HepG2 (cell line): ENCODE results near the gene DOCK9. TPM values are rescaled to one million over a fixed set of nuclear protein-coding genes. Genes with fewer than 3 reads are reported as not detected.

Experiments used
- ATAC-seq: fragments of 200-7000 bp; cut with Tn5 transposase; 3 replicates; pipeline ENCODE4 v1.9.1; 2020; ENCODE audit warnings: mild to moderate bottlenecking, moderate library complexity
- BruUV-seq: library from RNA; stranded (reverse); fragments of 400-500 nt; replicated peaks from 2 replicates; lab custom pipeline; 2021; lab: Mats Ljungman, UMichigan
- CTCF ChIA-PET: fragments of 300-600 bp; formaldehyde crosslinking; extraction: SDS; loops from one replicate; lab custom pipeline; 2021; ENCODE audit warnings: low total read pairs, inconsistent platforms, low intra/inter-chr PET ratio; lab: Yijun Ruan, JAX
- POLR2A ChIA-PET: fragments of 350-600 bp; sonication (Branson Sonifier 250); formaldehyde crosslinking; loops from one replicate; lab custom pipeline; 2020; ENCODE audit warnings: antibody characterized with exemption, inconsistent platforms; lab: Yijun Ruan, JAX
- DNase-seq: peaks from one replicate; pipeline ENCODE4 v3.0.0-alpha.2; 2015; ENCODE audit warnings: low spot score
- FAIRE-seq: peaks from 3 replicates; lab custom pipeline; 2011; peaks lifted over from hg19 to GRCh38; lab: Jason Lieb, UNC
- H2AFZ ChIP-seq: one replicate; pipeline ENCODE4 v1.6.1; 2011; ENCODE audit warnings: low read length, inconsistent platforms
- H3K27ac ChIP-seq: fragments of 300-600 bp; 3 replicates; pipeline ENCODE4 v1.8.0; 2011; ENCODE audit warnings: mixed run types, mild to moderate bottlenecking, mixed read lengths, low read length, inconsistent platforms; ENCODE audit not compliant: insufficient read depth; ENCODE audit errors: extremely low read length
- H3K27me3 ChIP-seq, 2 experiments: fragments of 200-600 bp in 1 of 2; 2 replicates in 1 of 2; 3 replicates in 1 of 2; pipeline versions ENCODE4 v1.6.0 to v1.8.0; 2011; ENCODE audit warnings: low read length in 2 of 2, mild to moderate bottlenecking in 2 of 2, moderate library complexity in 2 of 2, inconsistent platforms in 1 of 2; ENCODE audit not compliant: insufficient read depth in 2 of 2, control insufficient read depth in 1 of 2
- H3K36me3 ChIP-seq, 2 experiments: fragments of 200-600 bp in 1 of 2; replicated peaks in 1 of 2; 2 replicates in 1 of 2; 3 replicates in 1 of 2; pipeline versions ENCODE4 v1.5.1 to v1.8.0; 2011; ENCODE audit warnings: low read length in 2 of 2, inconsistent platforms in 1 of 2; ENCODE audit not compliant: insufficient read depth in 2 of 2, control insufficient read depth in 1 of 2
- H3K4me1 ChIP-seq: 2 replicates; pipeline ENCODE4 v1.5.1; 2012; ENCODE audit warnings: low read length, inconsistent platforms; ENCODE audit not compliant: insufficient read depth
- H3K4me2 ChIP-seq: 2 replicates; pipeline ENCODE4 v1.6.0; 2011; ENCODE audit warnings: low read depth, low read length, inconsistent platforms
- H3K4me3 ChIP-seq, 3 experiments: fragments of 200-600 bp in 1 of 3; sonication (generic), shearing (Covaris generic) in 1 of 3; replicated peaks in 1 of 3; 2 replicates each; pipeline ENCODE4 v1.5.1; 2011 to 2016; ENCODE audit warnings: low read length in 3 of 3, inconsistent platforms in 2 of 3, low read depth in 2 of 3, mild to moderate bottlenecking in 2 of 3, control low read depth in 1 of 3, mixed read lengths in 1 of 3; ENCODE audit not compliant: insufficient read depth in 1 of 3
- H3K79me2 ChIP-seq: one replicate; pipeline ENCODE4 v1.6.1; 2011; ENCODE audit warnings: low read length, inconsistent platforms; ENCODE audit not compliant: insufficient read depth
- H3K9ac ChIP-seq: 2 replicates; pipeline ENCODE4 v1.6.0; 2011; ENCODE audit warnings: mild to moderate bottlenecking, low read depth, low read length, inconsistent platforms; ENCODE audit not compliant: insufficient read depth
- H3K9me3 ChIP-seq: 2 replicates; pipeline ENCODE4 v1.5.1; 2012; ENCODE audit warnings: mild to moderate bottlenecking, low read length
- H4K20me1 ChIP-seq: 2 replicates; pipeline ENCODE4 v1.6.0; 2011; ENCODE audit warnings: inconsistent platforms, mild to moderate bottlenecking, low read length, moderate library complexity; ENCODE audit not compliant: insufficient read depth
- E2F2 ChIP-seq: sonication (generic); formaldehyde crosslinking; IDR thresholded peaks from 2 replicates; pipeline ENCODE4 v1.4.0; 2020; ENCODE audit warnings: missing genetic modification reagents, borderline replicate concordance
- GABPB1 ChIP-seq: IDR thresholded peaks from 2 replicates; pipeline ENCODE4 v1.6.1; 2016; ENCODE audit warnings: mild to moderate bottlenecking, missing genetic modification reagents, moderate library complexity, missing compliant biosample characterization
- RARA ChIP-seq: IDR thresholded peaks from 2 replicates; pipeline ENCODE4 v1.6.1; 2016; ENCODE audit warnings: missing genetic modification reagents, missing compliant biosample characterization
- ZNF484 ChIP-seq: sonication (generic); formaldehyde crosslinking; IDR thresholded peaks from 2 replicates; pipeline ENCODE4 v1.5.1; 2020; ENCODE audit warnings: mild to moderate bottlenecking, low read depth, missing genetic modification reagents, borderline replicate concordance
- WGBS: methylation state at CpG from one replicate; pipeline ENCODE4 v1.1.6; 2017; ENCODE audit warnings: low lambda C conversion rate; 5-methylcytosine and 5-hydroxymethylcytosine counted together
- in situ Hi-C: cut with HindIII; loops from 2 replicates; pipeline ENCODE4 v1.10.0; 2017; ENCODE audit warnings: low pct_unique_long_range_greater_than_20kb; ENCODE audit not compliant: extremely low pct_ligation_motif_present
- intact Hi-C: fragments of 100-400 bp; cut with micrococcal nuclease; formaldehyde crosslinking; loops from one replicate; pipeline ENCODE4 v1.10.0; 2022; ENCODE audit not compliant: unreplicated experiment
- polyA plus RNA-seq, 8 experiments: library from polyadenylated mRNA; depleted of rRNA in 3 of 8; stranded (reverse) in 7 of 8; unstranded in 1 of 8; fragments of >200 nt; fragmentation: Illumina TruSeq in 4 of 8; extraction: Trizol in 4 of 8; gene quantifications; 2 replicates each; pipeline versions ENCODE4 v1.2.1 to v1.2.3, GENCODE V29; 2011 to 2016; ENCODE audit warnings: low read depth in 4 of 8, missing spikeins in 1 of 8, mixed read lengths in 1 of 8; ENCODE audit not compliant: insufficient read depth in 1 of 8
- total RNA-seq, 5 experiments: library from RNA; depleted of rRNA; stranded (reverse); fragments of >200 nt; fragmentation: Illumina TruSeq; extraction: Trizol; gene quantifications; 2 replicates each; pipeline ENCODE4 v1.2.3, GENCODE V29; 2016; ENCODE audit warnings: low read depth in 1 of 5
- TF ChIP-seq, protein P1 (sequence below): sonication (generic); formaldehyde crosslinking; IDR thresholded peaks from 2 replicates; pipeline ENCODE4 v1.4.0; 2020; ENCODE audit warnings: mild to moderate bottlenecking, missing genetic modification reagents

Gene DOCK9
- total and polyA plus RNA-seq, 2 of the 13 experiments (the other 11 are each of a cell fraction or from before 2014, with no cell fraction given), result 0.44 to 0.97 TPM

GRCh38 chr13:98774776-98775175, 203.1 kb downstream of the DOCK9 start (continued):
- TF ChIP-seq, protein P1, sequence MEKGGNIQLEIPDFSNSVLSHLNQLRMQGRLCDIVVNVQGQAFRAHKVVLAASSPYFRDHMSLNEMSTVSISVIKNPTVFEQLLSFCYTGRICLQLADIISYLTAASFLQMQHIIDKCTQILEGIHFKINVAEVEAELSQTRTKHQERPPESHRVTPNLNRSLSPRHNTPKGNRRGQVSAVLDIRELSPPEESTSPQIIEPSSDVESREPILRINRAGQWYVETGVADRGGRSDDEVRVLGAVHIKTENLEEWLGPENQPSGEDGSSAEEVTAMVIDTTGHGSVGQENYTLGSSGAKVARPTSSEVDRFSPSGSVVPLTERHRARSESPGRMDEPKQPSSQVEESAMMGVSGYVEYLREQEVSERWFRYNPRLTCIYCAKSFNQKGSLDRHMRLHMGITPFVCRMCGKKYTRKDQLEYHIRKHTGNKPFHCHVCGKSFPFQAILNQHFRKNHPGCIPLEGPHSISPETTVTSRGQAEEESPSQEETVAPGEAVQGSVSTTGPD, result no peak
- TF ChIP-seq ZNF484, result no peak

- H3K4me2 ChIP-seq, result no peak overlapping the region; the same call in 1 of the 2 replicates
- H3K27ac ChIP-seq, result no peak overlapping the region
- no peak for DNase-seq
- ATAC-seq, result no peak
- H4K20me1 ChIP-seq, result no peaks in the 10 kb centered on the region
- intact Hi-C loops (no loop called here), in situ Hi-C loops (no loop called here)
- no peaks in the 10 kb centered on the region for H3K9me3 ChIP-seq
- no peak for FAIRE-seq
- H3K4me1 ChIP-seq, result peaks cover 33% of the 10 kb centered on the region
- H3K79me2 ChIP-seq, result no peaks in the 10 kb centered on the region
- WGBS, result 73% methylated on average over 6 of the region's 20 CpGs
- H3K4me3 ChIP-seq, result no peak overlapping the region
- 0 out of 5 replicates have a peak, but pooled peaks cover 0 to 10% of the 10 kb centered on the region in 2 experiments for H3K27me3 ChIP-seq
- no peak overlapping the region for H2AFZ ChIP-seq
- no peak overlapping the region for H3K9ac ChIP-seq
- peak; percentile 33; the same call in 1 of the 2 replicates for TF ChIP-seq GABPB1
- no peak for TF ChIP-seq E2F2
- TF ChIP-seq RARA (CRISPR knock-in tag), result 0 out of 2 replicates have a peak, but pooled peaks have one; percentile 25
- BruUV-seq, result no TSS peak
- no peaks in the 10 kb centered on the region for H3K36me3 ChIP-seq
- POLR2A ChIA-PET, result no interaction called here
- CTCF ChIA-PET, result no interaction called here
Measured at GRCh38 chr13:98773921-98774320, 203.9 kb downstream of the DOCK9 start.
